ENCODE measurements around the gene C20orf173.
"Not testable (repeated sequence)": the region's sequence is repeated elsewhere in the genome, so short reads cannot be mapped to it uniquely, and the experiment has no call there.

C20orf173 gene

GRCh38 chr20:35523298-35523888 lies 6.1 kb downstream of the C20orf173 start:
- H3K27me3 ChIP-seq (ENCODE audit: control insufficient read depth in 1 of 2, insufficient read depth in 1 of 2, low read length in 2 of 2): peaks cover 0 to 2% of the 10 kb centered on the region in 2 experiments
- no peak overlapping the region for H3K9ac ChIP-seq (ENCODE audit: low read length)
- H3K4ac ChIP-seq (ENCODE audit: low read depth in 1 of 2, low read length in 2 of 2): no peak overlapping the region
- WGBS: 90% methylated on average over 5 of the region's 6 CpGs
- no peaks in the 10 kb centered on the region for H3K9me3 ChIP-seq (ENCODE audit: control insufficient read depth, low read length)
- no peak overlapping the region for H2BK15ac ChIP-seq (ENCODE audit: low read depth, poor library complexity, severe bottlenecking)
- no peak overlapping the region for H3K4me2 ChIP-seq (ENCODE audit: low read length, poor library complexity, severe bottlenecking)
- H2BK5ac ChIP-seq (ENCODE audit: low read depth, low read length, poor library complexity, severe bottlenecking): no peak overlapping the region
- no peak overlapping the region for H3K14ac ChIP-seq (ENCODE audit: low read length in 2 of 2)
- H3K23ac ChIP-seq (ENCODE audit: low read length in 2 of 2): no peak overlapping the region
- H4K8ac ChIP-seq (ENCODE audit: low read length): no peak overlapping the region
- H2AK5ac ChIP-seq (ENCODE audit: low read length, severe bottlenecking): no peak overlapping the region
- no peak overlapping the region for H3K18ac ChIP-seq (ENCODE audit: low read depth in 1 of 2, low read length in 2 of 2)
- no peaks in the 10 kb centered on the region for H3K79me1 ChIP-seq (replicated peaks; ENCODE audit: low read length, poor library complexity, severe bottlenecking)
- H3K27ac ChIP-seq (ENCODE audit: low read length, poor library complexity, severe bottlenecking): no peak overlapping the region
- no peaks in the 10 kb centered on the region for H3K36me3 ChIP-seq (ENCODE audit: control insufficient read depth in 1 of 2, insufficient read depth in 2 of 2, low read depth in 1 of 2, low read length in 2 of 2)
- H3K4me1 ChIP-seq (ENCODE audit: control insufficient read depth, insufficient read depth, low read depth, low read length): peaks cover 1% of the 10 kb centered on the region
- H2BK12ac ChIP-seq (ENCODE audit: low read length in 2 of 2): no peak overlapping the region
- no peak overlapping the region for H2AFZ ChIP-seq (ENCODE audit: low read depth, low read length)
- H4K91ac ChIP-seq (ENCODE audit: low read length): no peak overlapping the region
- H3K4me3 ChIP-seq (ENCODE audit: insufficient read depth in 1 of 2, low read depth in 1 of 2, low read length in 2 of 2): no peak overlapping the region
- H2BK120ac ChIP-seq (ENCODE audit: low read depth, low read length): no peak overlapping the region
- DNase-seq: no peak

- Histone ChIP-seq H3K4me1 (ENCODE audit: control insufficient read depth, insufficient read depth, low read depth, low read length) (peaks cover 14% of the 10 kb centered on the region), H4K8ac (ENCODE audit: low read length) (no peak overlapping the region), H3K27me3 (ENCODE audit: control insufficient read depth in 1 of 2, insufficient read depth in 1 of 2, low read length in 2 of 2) (no peaks in the 10 kb centered on the region), H3K14ac (ENCODE audit: low read length in 2 of 2) (no peak overlapping the region), H3K36me3 (ENCODE audit: control insufficient read depth in 1 of 2, insufficient read depth in 2 of 2, low read depth in 1 of 2, low read length in 2 of 2) (peaks cover 15 to 17% of the 10 kb centered on the region in 2 experiments), H2BK5ac (ENCODE audit: low read depth, low read length, poor library complexity, severe bottlenecking) (no peak overlapping the region), H3K9me3 (ENCODE audit: control insufficient read depth, low read length) (no peaks in the 10 kb centered on the region), H3K4ac (ENCODE audit: low read depth in 1 of 2, low read length in 2 of 2) (no peak overlapping the region), H2AK5ac (ENCODE audit: low read length, severe bottlenecking) (no peak overlapping the region), H4K91ac (ENCODE audit: low read length) (no peak overlapping the region), H3K4me2 (ENCODE audit: low read length, poor library complexity, severe bottlenecking) (no peak overlapping the region), H3K79me1 (replicated peaks; ENCODE audit: low read length, poor library complexity, severe bottlenecking) (peaks cover 4% of the 10 kb centered on the region), H3K9ac (ENCODE audit: low read length) (no peak overlapping the region), H3K18ac (ENCODE audit: low read depth in 1 of 2, low read length in 2 of 2) (no peak overlapping the region), H2BK15ac (ENCODE audit: low read depth, poor library complexity, severe bottlenecking) (no peak overlapping the region), H2BK120ac (ENCODE audit: low read depth, low read length) (no peak overlapping the region), H3K27ac (ENCODE audit: low read length, poor library complexity, severe bottlenecking) (no peak overlapping the region), H2BK12ac (ENCODE audit: low read length in 2 of 2) (no peak overlapping the region), H3K4me3 (ENCODE audit: insufficient read depth in 1 of 2, low read depth in 1 of 2, low read length in 2 of 2) (no peak overlapping the region), H3K23ac (ENCODE audit: low read length in 2 of 2) (no peak overlapping the region), H2AFZ (ENCODE audit: low read depth, low read length) (no peak overlapping the region)
- no peak for DNase-seq
- 97% methylated on average over 9 of the region's 9 CpGs for WGBS
These were observed 10.5 kb downstream of the C20orf173 start for GRCh38 chr20:35518955-35519354.

GRCh38 chr20:35517767-35518166 lies 11.7 kb downstream of the C20orf173 start:
- H4K8ac ChIP-seq (ENCODE audit: low read length); H3K18ac ChIP-seq (ENCODE audit: low read depth in 1 of 2, low read length in 2 of 2); H3K4me2 ChIP-seq (ENCODE audit: low read length, poor library complexity, severe bottlenecking); H2AK5ac ChIP-seq (ENCODE audit: low read length, severe bottlenecking); H2AFZ ChIP-seq (ENCODE audit: low read depth, low read length); H3K27ac ChIP-seq (ENCODE audit: low read length, poor library complexity, severe bottlenecking); H2BK5ac ChIP-seq (ENCODE audit: low read depth, low read length, poor library complexity, severe bottlenecking); H4K91ac ChIP-seq (ENCODE audit: low read length); H2BK15ac ChIP-seq (ENCODE audit: low read depth, poor library complexity, severe bottlenecking); H3K4me3 ChIP-seq (ENCODE audit: insufficient read depth in 1 of 2, low read depth in 1 of 2, low read length in 2 of 2); H3K23ac ChIP-seq (ENCODE audit: low read length in 2 of 2); H3K79me1 ChIP-seq (replicated peaks; ENCODE audit: low read length, poor library complexity, severe bottlenecking); H3K27me3 ChIP-seq (ENCODE audit: control insufficient read depth in 1 of 2, insufficient read depth in 1 of 2, low read length in 2 of 2); H3K9ac ChIP-seq (ENCODE audit: low read length); DNase-seq; H3K14ac ChIP-seq (ENCODE audit: low read length in 2 of 2); H2BK12ac ChIP-seq (ENCODE audit: low read length in 2 of 2); H3K9me3 ChIP-seq (ENCODE audit: control insufficient read depth, low read length); H2BK120ac ChIP-seq (ENCODE audit: low read depth, low read length); H3K4ac ChIP-seq (ENCODE audit: low read depth in 1 of 2, low read length in 2 of 2): not testable (repeated sequence)
- peaks cover 14% of the 10 kb centered on the region for H3K4me1 ChIP-seq (ENCODE audit: control insufficient read depth, insufficient read depth, low read depth, low read length)
- peaks cover 25 to 27% of the 10 kb centered on the region in 2 experiments for H3K36me3 ChIP-seq (ENCODE audit: control insufficient read depth in 1 of 2, insufficient read depth in 2 of 2, low read depth in 1 of 2, low read length in 2 of 2)
- WGBS: 96% methylated on average over 4 of the region's 5 CpGs

- whole genome bisulfite sequencing: 100% methylated on average over 1 of the region's 1 CpG
- no peak overlapping the region for H3K4ac ChIP-seq (ENCODE audit: low read depth in 1 of 2, low read length in 2 of 2)
- H3K18ac ChIP-seq (ENCODE audit: low read depth in 1 of 2, low read length in 2 of 2): no peak overlapping the region
These were observed 12.3 kb downstream of the C20orf173 start for GRCh38 chr20:35517125-35517524.

More at GRCh38 chr20:35517125-35517524, 12.3 kb downstream of the C20orf173 start:
- H3K9me3 ChIP-seq (ENCODE audit: control insufficient read depth, low read length): no peaks in the 10 kb centered on the region
- no peak overlapping the region for H2BK15ac ChIP-seq (ENCODE audit: low read depth, poor library complexity, severe bottlenecking)
- no peak overlapping the region for H2BK12ac ChIP-seq (ENCODE audit: low read length in 2 of 2)
- no peak overlapping the region for H3K4me3 ChIP-seq (ENCODE audit: insufficient read depth in 1 of 2, low read depth in 1 of 2, low read length in 2 of 2)
- no peak overlapping the region for H2BK120ac ChIP-seq (ENCODE audit: low read depth, low read length)
- H2AFZ ChIP-seq (ENCODE audit: low read depth, low read length): no peak overlapping the region
- no peak overlapping the region for H4K91ac ChIP-seq (ENCODE audit: low read length)
- no peak overlapping the region for H4K8ac ChIP-seq (ENCODE audit: low read length)
- no peak overlapping the region for H2BK5ac ChIP-seq (ENCODE audit: low read depth, low read length, poor library complexity, severe bottlenecking)
- H3K4me2 ChIP-seq (ENCODE audit: low read length, poor library complexity, severe bottlenecking): no peak overlapping the region
- H2AK5ac ChIP-seq (ENCODE audit: low read length, severe bottlenecking): no peak overlapping the region
- no peak overlapping the region for H3K9ac ChIP-seq (ENCODE audit: low read length)
- H3K4me1 ChIP-seq (ENCODE audit: control insufficient read depth, insufficient read depth, low read depth, low read length): peaks cover 14% of the 10 kb centered on the region
- no peak overlapping the region for H3K27ac ChIP-seq (ENCODE audit: low read length, poor library complexity, severe bottlenecking)
- peaks cover 32 to 33% of the 10 kb centered on the region in 2 experiments for H3K36me3 ChIP-seq (ENCODE audit: control insufficient read depth in 1 of 2, insufficient read depth in 2 of 2, low read depth in 1 of 2, low read length in 2 of 2)
- H3K27me3 ChIP-seq (ENCODE audit: control insufficient read depth in 1 of 2, insufficient read depth in 1 of 2, low read length in 2 of 2): no peaks in the 10 kb centered on the region
- no peak overlapping the region for H3K23ac ChIP-seq (ENCODE audit: low read length in 2 of 2)
- no peak for DNase-seq
- no peak overlapping the region for H3K14ac ChIP-seq (ENCODE audit: low read length in 2 of 2)
- H3K79me1 ChIP-seq (replicated peaks; ENCODE audit: low read length, poor library complexity, severe bottlenecking): peaks cover 7% of the 10 kb centered on the region
